LoVo (cell line): ENCODE data around the gene DNASE1L1.

Source experiments
- DNase-seq: peaks from one replicate; pipeline ENCODE4 v3.0.0-alpha.2; 2016; ENCODE audit warnings: low spot score

Gene DNASE1L1

DNA sequence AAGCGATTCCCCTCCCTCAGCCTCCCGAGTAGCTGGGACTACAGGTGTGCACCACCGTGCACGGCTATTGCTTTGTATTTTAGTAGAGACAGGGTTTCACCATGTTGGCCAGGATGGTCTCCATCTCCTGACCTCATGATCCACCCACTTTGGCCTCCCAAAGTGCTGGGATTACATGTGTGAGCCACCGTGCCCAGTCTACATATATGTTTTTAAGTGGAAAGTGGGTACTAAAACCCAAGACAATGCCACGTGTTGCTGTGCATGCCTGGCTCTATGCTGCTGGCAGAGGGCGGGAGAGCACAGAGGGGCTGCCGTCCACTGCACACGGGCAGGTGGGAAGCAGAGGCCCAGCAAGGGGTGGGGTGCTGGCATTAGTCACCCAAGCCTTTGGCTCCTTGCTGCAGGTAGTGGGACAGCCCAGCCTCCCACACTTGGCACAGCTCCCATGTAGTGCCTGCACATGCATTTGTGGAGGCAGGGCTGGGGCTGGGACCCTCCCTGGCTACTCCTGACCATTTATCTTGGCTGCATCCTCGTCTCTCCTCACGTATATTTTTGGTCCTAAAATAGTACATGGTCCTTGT lies 26.5 kb downstream of the DNASE1L1 start:
- no peak for DNase-seq

DNA sequence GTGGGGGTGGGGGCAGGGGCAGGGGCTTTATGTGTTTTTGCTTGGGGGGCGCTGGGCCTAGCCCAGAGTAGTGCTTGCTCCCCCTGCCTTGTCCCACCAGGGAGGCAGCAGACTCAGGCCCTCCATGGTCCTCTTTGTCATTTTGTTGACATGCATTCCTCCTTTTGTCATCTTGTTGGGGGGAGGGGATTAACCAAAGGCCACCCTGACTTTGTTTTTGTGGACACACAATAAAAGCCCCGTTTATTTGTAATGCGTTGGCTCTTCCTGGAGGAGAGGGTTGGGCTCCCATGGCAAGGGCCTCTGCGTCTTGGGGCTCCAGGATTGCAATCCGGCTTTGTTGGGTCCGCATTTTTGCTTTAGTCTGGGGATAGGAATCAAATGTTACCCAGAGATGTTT lies 27.8 kb downstream of the DNASE1L1 start:
- DNase-seq: no peak

DNA sequence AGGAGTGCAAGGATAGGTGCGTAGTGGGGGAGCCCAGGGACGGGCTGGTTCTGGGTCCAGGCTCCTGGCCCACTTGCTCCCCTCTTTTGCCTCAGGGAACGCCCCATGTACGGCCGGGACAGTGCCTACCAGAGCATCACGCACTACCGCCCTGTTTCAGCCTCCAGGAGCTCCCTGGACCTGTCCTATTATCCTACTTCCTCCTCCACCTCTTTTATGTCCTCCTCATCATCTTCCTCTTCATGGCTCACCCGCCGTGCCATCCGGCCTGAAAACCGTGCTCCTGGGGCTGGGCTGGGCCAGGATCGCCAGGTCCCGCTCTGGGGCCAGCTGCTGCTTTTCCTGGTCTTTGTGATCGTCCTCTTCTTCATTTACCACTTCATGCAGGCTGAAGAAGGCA lies 28.3 kb downstream of the DNASE1L1 start:
- DNase-seq: no peak

DNA sequence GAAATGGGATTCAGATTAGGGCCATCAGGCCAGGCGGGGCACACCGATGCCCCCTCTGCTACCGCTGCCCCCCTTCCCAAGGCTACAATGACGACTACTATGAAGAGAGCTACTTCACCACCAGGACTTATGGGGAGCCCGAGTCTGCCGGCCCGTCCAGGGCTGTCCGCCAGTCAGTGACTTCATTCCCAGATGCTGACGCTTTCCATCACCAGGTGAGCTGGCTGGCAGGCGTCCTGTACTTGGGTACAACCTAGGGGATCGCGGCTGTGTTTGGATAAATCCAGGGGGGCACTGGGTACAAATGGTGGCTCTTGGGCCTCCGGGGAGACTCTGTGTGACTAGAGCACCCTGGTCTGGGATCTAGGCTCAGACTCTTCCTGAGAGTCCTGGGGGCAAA lies 28.9 kb downstream of the DNASE1L1 start:
- no peak for DNase-seq

DNA sequence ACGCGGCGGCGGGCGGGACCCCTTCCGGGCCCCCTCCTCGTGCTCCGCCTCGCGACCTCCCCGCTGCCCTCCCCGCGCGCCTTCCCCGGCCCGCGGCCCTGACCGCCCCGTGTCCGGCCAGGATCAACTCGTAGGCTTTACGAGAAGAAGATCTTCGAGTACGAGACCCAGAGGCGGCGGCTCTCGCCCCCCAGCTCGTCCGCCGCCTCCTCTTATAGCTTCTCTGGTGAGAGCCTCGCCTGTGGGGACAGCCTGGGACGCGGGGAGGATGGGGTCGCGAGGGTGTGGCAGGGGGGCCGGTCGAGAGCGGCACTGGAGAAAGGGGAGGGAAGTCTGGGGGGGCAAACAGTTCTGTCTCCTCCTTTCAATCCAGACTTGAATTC lies 29.5 kb downstream of the DNASE1L1 start:
- no peak for DNase-seq

DNA sequence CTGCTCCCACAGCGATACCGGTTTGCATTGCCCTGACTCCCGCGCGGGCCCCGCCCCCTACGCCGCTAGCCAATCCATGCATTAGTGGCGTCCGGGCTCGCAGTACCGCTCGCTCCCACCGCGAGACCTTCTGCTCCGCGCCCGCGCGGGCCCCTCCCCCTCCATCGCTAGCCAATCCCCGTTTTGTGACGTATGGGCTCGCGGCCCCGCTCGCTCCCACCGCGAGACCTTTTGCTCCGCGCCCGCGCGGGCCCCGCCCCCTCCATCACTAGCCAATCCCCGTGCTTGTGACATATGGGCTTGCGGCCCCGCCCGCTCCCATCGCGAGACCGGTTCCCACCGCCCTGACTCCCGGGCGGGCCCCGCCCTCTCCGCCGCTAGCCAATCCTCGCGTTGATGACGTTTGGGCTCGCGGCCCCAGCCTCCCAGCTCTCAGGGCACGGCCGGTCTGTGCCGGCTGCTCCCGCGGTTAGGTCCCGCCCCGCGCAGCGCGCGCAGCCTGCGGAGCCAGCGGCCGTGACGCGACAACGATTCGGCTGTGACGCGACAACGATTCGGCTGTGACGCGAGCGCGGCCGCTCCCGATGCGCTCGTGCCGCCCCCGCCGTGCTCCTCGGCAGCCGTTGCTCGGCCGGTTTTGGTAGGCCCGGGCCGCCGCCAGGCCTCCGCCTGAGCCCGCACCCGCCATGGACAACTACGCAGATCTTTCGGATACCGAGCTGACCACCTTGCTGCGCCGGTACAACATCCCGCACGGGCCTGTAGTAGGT lies 30.1 kb downstream of the DNASE1L1 start, which contains the start of gene EMD:
Gene EMD, plus strand, starts transcription at position 497 of the 770 bp plus-strand sequence. Its CDS starts 190 bp downstream, at position 687.
- DNase-seq: peak; percentile 92

DNA sequence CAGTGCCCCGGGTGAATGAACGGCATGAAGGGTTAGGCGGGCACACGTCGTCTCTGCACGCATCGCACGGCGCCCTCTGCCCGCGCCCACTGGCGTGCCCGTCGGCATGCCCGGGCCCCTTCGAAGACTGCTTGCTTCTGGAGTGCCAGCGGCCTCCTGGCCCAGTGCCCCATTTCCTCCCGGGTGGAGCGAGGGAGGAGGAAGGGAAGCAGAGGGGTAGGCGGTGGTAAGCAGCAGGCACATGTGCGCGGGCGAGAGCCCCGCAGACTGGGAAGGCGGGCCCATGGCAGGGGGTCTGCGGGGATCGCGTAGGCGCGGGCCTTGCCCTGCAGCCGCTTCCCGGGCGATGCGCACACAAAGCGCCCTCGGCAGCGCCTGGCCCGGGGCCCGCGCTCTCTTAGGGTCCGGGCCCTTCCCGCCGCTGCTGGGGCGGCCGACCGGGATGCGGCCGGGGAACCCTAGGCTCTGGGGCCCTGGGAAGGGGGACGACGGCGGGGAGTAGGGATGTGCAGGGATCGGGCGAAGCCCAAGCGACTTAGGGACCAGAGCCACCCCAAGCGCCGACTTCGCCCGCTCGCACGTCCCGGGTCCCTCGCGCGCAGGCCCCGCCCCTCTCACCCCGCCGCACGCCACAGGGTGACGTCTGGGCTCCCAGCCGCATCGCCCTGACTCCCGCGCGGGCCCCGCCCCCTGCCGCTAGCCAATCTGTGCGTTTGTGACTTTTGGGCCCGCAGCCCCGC lies 30.8 kb downstream of the DNASE1L1 start:
- DNase-seq: no peak

DNA sequence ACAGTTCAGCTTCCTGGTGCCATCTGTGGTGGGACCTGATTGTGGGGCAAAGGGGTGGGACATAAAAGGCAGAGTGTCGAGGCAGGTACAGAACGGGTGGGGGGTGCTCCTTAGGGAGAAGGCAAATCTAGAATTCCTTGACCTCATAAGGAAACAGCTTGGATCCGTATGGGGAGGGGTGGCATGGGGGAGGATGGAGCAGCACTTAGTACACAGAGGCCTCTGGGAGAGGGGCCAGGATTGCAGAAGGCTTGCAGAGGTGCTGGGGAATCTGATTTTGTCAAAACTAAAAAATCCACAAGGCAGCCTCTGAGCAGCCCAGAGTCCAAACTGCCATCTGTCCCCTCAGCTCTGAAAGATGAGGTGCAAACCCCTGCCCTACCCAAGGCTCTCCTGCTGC lies 32.3 kb downstream of the DNASE1L1 start:
- DNase-seq: no peak

DNA sequence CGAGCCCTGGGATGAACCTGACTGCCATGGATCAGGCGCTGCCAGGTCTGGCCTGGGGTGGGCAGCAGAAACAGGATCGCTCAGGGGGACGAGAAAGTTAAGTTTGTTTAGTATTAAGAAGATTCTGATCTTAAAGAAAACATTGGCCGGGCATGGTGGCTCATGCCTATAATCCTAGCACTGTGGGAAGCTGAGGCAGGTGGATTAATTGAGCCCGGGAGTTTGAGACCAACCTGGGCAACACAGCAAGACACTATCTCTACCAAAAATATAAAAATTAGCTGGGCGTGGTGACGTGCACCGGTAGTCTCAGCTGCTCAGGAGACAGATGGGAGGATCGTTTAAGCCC lies 33.9 kb downstream of the DNASE1L1 start:
- DNase-seq: no peak

DNA sequence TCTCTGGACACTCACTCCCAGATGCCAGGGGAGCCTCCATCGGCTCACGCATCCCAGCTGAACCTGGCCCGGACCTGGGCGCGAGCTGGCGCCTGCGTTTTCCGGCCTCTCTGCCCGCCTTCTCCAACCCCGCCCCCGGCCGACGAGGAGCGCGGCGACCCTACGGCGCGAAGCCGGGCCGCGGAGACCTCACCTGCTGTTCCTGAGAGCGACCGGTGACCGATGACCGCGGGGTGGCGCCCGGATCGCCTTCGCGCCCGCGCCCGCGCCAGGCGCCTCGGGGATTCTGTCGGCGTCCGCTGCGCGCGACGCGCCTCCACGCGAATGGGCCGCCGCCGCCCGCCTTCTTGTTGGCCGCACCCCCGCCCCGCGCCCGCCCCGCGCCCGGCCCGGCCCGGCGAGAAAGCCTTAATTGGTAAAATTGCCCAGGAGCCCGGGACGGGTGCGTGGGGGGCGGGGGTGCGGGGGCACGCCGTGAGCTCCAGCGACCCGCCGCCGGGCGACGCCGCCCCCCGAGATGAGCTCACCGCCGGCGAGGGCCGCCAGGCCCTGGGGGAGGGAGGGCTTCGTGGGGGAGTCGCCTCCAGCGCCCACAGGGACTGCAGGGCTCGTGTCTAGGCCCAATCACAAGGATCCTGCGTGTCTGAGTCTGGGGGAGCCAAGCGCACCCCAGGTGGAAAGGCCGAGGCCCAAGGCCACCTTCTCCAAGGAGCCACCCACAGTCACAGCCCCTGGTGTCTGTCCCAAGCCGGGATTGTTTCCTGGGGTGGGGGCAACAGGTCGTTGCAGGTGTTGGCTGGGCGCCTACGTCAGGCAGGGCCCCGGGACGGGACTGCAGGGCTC lies 34.5 kb downstream of the DNASE1L1 start, which contains the start of gene FLNA:
Gene FLNA, minus strand, starts transcription at position 322 of the 843 bp plus-strand sequence. CDS start 3,389 bp downstream, outside the sequence.
- DNase-seq: peak; percentile 37

DNA sequence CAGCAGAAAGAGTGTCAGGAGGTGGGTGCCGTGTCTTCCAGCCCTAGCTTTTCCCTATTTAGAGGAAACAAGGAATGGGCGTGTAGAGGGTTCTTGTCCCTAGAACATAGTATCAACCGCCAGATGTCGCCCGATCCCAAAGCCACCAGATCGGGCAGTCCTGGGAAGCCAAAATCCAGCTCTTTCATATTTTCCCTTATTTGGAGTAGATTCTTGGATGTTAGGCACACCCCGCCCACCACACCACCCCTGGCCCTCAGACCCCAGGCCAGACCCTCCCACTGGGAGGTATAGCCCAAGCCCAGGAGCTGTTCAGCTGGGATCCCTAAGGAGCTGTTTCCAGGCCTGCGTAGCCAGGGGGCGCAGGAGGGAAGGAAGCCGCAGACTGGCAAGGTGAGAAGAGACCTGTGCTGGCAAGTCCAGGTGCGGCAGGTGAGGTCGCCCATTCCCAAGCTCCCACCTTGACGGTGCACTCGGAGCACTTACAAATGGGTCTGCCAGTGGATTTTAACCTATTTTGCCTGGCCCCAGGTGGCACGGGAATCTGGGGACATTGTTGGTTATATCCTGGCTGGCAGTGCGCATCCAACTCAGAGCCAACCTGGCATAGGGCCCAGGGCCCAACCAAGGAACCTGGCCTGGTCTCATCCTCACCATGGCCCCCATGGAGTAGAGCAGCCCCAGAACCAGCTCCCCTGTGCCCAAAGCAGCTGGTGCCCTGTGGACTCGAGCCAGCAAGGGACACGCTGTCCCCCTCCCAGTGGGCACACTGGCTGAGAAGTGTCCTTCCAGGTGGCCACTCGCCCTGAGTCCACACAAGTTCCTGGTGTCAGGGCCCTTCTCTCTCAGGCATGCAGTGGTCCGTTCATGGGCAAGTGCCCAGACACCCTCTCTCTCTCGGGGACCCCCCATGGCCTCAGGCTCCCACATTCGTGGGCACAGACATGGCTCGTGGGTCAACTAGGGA lies 35.4 kb downstream of the DNASE1L1 start:
- DNase-seq: peak; percentile 75

DNA sequence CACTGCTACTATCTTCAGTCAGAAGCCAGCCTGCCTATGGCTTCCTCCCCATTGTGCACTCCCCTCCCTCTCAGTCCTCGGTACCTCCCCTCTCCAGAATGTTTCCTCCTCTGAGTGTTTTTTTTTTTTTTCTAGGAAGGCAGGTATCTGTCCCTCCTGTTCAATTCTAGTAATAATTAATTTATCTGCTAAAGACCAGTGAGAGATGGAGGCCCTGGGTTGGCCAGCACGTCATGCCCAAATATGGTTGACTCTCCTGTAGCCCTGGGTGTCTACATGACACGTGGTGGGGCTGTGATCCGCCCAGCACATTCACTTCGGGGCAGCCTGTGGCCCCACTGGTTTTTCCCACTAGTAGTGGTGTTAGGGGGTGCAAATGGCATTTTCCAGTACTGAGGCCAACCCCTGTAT lies 36.4 kb downstream of the DNASE1L1 start:
- DNase-seq: no peak

DNA sequence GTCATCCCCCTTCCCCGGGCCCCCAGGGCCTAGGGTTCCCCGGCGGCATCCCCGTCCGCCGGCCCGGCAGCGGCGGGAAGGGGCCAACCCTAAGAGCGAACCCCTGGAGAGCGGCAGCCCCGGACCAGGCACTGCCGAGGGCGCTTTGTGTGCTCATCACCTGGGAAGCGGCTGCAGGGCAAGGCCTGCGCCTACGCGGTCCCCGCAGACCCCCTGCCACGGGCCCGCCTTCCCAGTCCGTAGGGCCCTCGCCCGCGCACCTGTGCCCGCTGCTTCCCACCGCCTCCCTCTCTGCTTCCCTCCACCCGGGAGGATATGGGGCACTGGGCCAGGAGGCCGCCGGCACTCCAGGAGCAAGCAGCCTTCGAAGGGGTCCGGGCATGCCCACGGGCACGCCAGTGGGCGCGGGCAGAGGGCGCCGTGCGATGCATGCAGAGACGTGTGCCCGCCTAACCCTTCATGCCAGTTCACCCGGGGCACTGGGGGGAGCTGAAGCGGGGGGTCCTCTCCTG lies 37.2 kb downstream of the DNASE1L1 start:
- DNase-seq: no peak

DNA sequence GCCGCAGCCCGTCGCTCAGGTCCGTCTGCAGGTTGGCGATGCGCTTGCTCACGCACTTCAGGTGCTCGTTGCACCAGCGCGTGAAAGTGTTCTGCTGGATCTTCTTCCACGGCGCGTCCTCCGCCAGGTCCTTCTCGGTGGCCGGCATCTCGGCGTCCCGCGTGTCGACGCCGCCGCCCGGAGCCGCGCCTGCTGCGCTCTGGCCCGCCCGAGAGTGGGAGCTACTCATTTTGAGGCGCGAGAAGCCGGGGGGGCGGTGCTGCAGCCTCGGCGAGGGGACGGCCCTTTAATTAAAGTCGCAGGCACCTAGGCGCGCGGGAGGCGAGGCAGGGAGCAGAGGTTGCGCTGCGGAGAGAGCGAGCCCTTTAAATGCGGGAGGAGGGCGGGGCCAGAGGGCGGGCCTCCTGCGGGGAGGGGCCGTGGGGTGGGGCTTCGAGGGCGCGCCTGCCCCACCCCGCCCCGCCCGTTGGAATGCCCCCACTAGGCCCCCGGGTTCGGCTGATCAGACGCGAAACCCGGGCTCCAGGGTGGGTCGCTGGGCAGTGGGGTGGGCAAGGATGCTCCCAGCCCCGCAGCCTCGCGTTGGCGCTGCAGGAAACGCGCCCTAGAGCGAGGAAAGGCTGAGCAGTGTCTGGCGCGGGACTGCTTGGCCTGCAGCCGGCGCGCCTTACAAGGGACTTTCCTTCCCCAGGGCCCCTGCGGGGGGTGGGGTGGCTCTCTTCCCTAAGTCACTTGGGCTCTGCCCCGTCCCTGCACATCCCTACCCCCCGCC lies 37.9 kb downstream of the DNASE1L1 start:
- peak; percentile 83 for DNase-seq

DNA sequence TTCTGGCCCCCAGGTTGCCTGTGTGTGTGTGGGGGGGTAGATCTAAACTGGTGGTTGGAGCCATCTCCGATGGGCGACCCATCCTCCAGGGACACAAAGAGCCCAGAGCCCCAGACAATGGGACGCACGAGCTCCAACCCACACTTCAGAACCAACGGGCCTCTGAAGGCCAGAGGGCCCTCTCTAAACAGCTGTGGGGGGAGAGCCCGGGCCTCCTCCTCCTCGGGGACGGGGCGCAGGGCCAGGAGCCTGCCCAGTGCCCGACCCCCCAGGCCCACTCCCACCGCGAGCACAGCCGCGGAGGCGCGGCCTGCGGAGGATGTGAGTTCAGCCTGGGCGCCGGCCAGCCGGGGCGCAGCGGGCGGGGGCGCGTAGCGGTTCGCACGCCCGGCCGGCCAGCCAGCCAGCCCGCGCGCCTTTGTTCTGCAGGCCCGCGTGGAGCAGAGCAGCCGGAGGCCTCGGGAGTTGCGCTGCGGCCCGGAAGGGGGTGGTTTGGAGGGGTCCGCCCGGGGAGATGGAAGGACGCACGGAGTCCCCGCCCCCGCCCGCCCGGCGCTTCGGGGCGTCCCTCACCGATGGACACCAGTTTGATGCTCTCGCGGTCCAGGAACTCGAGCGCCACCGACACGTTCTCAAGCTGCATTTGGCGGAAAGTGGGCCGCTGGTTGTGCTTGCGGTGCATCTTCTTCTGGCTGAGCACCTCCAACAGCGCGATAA lies 38.6 kb downstream of the DNASE1L1 start:
- DNase-seq: no peak

DNA sequence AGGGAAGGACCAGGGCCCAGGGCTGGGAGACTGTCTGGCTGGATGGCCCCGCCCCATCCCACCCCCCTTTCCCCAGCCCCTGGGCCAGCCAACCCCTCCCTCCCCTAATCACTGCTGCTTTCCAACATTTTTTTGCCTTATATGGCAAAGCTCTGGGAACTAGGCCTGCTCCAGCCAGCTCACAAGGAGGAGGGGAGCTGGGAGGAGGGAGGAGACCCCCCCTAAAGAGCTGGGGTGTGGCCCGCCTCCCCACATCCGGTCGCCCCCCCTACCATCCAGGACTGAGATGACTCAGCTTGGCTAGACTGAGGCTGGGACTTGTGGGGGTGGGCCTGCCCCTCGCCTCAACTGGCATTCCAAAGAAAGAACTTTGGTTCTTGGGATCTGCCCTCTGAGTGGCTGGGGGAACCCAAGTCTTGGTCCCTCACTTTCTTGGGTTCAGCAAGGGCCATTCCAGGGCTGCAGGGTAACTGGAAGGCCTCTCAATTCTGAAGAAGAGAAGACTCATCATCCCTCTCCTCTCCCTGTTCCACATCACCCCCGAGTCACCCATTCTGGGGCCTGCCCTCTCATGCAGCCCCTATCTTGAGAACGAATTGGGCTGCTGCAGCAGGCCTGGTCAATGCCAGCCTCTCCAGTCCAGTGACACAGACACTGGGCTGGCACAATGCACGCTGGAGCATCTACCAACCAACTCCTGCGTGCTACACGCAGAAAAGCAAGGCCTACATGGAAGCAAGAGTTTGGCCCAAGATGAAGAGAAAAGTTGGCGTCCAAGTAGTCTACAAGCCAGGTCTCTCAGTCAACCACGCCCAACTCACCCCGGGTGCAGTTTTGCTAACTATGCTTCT lies 39.4 kb downstream of the DNASE1L1 start:
- DNase-seq: peak; percentile 72

DNA sequence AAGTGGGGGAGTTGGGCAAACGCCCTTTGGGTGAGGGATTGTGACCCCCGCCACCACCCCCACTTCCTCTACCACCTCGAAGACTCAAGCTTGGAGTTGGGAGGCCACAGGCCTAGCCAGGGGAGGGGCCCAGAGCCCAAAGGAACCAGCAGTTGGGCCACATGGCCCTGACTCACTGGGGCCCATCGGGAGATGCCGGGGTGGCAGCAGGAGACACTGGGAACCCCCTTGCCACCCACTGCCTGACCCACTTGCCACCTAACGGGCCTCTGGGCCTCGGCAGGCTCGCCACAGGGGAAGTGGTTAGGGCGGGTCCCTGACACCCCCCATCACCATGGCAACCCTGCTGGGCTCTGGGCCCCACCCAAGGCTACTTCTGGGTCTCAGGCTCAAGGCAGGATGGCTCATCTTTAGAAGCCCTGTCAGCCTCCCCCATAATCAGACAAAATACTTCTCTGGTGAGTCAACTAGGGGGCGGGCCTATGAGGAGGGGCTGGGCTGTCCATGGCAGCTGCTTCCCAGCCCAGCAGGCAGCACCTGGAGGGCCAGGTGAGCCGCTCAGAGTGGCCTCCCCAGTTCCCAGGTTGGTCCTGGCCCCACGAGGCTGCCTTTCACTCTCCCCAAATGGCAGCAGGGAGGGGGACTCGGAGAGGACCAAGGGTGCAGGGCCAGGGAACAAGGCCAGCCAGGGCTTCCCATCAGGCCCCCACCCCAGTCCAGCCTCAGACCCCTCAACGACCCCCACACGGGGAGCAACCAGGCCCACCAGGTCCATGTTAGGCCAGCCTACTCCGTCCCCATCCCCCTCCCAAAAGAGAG lies 40.2 kb downstream of the DNASE1L1 start:
- peak; percentile 84 for DNase-seq
